ENCODE data around the gene ADARB2.

DNA sequence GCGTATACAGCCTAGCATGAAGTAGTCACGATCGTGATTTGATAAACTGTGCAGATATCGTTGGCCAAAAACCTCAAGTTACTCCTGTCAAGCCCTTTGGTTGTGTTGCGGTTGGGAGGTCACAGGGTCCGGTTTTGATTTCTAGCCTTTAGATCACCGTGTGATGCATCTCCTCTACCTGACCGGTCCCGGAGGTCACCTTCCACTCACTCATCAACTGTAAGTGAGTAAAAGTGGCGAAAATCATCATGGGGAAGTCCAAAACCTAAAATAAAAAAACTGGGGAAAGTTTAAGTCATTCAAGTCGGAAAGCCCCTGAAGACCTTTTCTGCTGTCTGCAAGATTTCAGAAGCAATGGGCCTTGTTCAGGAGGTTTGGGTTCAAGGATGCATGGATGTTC lies 62.8 kb downstream of the ADARB2 start:
- TF ChIP-seq, protein P1, sequence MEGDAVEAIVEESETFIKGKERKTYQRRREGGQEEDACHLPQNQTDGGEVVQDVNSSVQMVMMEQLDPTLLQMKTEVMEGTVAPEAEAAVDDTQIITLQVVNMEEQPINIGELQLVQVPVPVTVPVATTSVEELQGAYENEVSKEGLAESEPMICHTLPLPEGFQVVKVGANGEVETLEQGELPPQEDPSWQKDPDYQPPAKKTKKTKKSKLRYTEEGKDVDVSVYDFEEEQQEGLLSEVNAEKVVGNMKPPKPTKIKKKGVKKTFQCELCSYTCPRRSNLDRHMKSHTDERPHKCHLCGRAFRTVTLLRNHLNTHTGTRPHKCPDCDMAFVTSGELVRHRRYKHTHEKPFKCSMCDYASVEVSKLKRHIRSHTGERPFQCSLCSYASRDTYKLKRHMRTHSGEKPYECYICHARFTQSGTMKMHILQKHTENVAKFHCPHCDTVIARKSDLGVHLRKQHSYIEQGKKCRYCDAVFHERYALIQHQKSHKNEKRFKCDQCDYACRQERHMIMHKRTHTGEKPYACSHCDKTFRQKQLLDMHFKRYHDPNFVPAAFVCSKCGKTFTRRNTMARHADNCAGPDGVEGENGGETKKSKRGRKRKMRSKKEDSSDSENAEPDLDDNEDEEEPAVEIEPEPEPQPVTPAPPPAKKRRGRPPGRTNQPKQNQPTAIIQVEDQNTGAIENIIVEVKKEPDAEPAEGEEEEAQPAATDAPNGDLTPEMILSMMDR (IDR thresholded peaks at IDR 0.05), result no peak
- TF ChIP-seq POLR2A (IDR thresholded peaks at IDR 0.05; ENCODE audit: low read depth), result no peak
- TF ChIP-seq POLR2AphosphoS5 (IDR thresholded peaks at IDR 0.05), result no peak

Measured in esophagus muscularis mucosa (tissue), 3 donors.